Mesodermal cell (in vitro differentiated cells): ENCODE results near the gene MARCHF11.

Experiments used
- H3K27ac ChIP-seq: 2 replicates; pipeline ENCODE4 v1.7.0; 2013; ENCODE audit warnings: mild to moderate bottlenecking, low read depth, low read length, moderate library complexity; ENCODE audit not compliant: severe bottlenecking
- H3K36me3 ChIP-seq: 2 replicates; pipeline ENCODE4 v1.7.1; 2013; ENCODE audit warnings: mild to moderate bottlenecking, low read length, moderate library complexity; ENCODE audit not compliant: control insufficient read depth, insufficient read depth
- H3K4me1 ChIP-seq: one replicate; pipeline ENCODE4 v1.7.1; 2013; ENCODE audit warnings: mild to moderate bottlenecking, low read length; ENCODE audit not compliant: insufficient read depth, control insufficient read depth, poor library complexity, severe bottlenecking
- H3K4me3 ChIP-seq: 2 replicates; pipeline ENCODE4 v1.7.0; 2013; ENCODE audit warnings: low read length, control low read depth, mild to moderate bottlenecking; ENCODE audit not compliant: insufficient read depth, poor library complexity, severe bottlenecking; ENCODE audit errors: extremely low read depth
- H3K9me3 ChIP-seq: 2 replicates; pipeline ENCODE4 v1.7.1; 2013; ENCODE audit warnings: mild to moderate bottlenecking, low read length, moderate library complexity; ENCODE audit not compliant: control insufficient read depth
- WGBS, 2 experiments: methylation state at CpG; one replicate each; pipeline ENCODE4 v1.1.5; 2013; ENCODE audit warnings: missing lambda C conversion rate in 2 of 2; ENCODE audit not compliant: insufficient coverage in 2 of 2; 5-methylcytosine and 5-hydroxymethylcytosine counted together

The MARCHF11 gene

GRCh38 chr5:16082982-16083381 is 96.6 kb downstream of the MARCHF11 start:
- Histone ChIP-seq H3K9me3 (no peaks in the 10 kb centered on the region), H3K27ac (no peak overlapping the region), H3K4me3 (no peak overlapping the region), H3K36me3 (no peaks in the 10 kb centered on the region), H3K4me1 (no peaks in the 10 kb centered on the region)
- WGBS, 2 experiments: 94 to 100% methylated on average over 2 to 3 of the region's 4 CpGs

DNA sequence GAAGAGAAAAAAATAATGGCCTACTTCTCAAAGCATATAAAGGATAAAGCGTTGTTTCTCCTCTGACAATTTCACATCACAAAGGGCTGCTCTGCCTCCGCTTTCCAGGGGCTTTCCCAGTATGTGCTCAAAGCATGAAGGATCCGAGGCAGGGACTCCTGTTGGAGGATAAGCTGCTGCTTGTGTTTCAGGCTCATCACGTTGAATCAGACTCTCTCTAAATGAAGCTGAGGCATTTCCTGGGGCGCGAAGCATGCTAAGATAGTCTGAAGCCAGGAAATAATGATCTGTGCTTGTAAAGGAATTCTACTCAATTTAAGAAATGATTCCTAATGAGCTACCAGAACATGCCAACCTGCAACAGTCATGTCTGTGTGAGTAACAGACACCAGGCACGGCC is 97.5 kb downstream of the MARCHF11 start:
- no peaks in the 10 kb centered on the region for H3K9me3 ChIP-seq
- WGBS, 2 experiments: 27 to 47% methylated on average over 2 to 6 of the region's 7 CpGs
- no peak overlapping the region for H3K4me3 ChIP-seq
- H3K4me1 ChIP-seq: no peaks in the 10 kb centered on the region
- H3K36me3 ChIP-seq: no peaks in the 10 kb centered on the region
- H3K27ac ChIP-seq: no peak overlapping the region

DNA sequence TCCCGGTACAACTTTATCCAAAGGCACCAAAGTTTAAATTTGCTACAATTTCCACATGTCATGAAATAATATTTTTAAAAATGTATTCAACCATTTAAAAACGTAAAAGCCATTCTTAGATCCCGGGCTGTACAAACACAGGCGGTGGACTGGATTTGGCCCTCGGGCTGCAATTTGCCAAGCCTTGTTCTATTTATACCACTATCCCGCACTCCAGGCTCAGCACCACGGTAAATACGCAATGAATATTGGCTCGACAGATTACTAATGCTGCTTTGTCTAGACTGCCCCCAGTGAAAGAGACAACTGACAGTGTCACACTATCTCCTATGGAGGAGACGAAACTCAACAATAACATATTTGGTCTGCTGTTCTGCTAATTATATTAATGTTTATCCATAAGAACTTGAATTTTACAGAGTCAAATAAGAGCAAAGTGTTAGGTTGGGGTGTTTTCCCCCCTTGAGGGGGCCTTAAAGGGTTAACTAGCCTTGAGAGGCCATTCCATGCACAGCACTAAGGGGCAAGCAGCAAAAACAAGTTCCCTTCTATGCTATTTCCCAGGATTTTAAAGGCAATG is 98.1 kb downstream of the MARCHF11 start:
- Histone ChIP-seq H3K9me3 (no peaks in the 10 kb centered on the region), H3K27ac (no peak overlapping the region), H3K4me1 (no peaks in the 10 kb centered on the region), H3K4me3 (no peak overlapping the region), H3K36me3 (no peaks in the 10 kb centered on the region)
- 89% methylated on average over 8 of the region's 10 CpGs for WGBS, 2 experiments

DNA sequence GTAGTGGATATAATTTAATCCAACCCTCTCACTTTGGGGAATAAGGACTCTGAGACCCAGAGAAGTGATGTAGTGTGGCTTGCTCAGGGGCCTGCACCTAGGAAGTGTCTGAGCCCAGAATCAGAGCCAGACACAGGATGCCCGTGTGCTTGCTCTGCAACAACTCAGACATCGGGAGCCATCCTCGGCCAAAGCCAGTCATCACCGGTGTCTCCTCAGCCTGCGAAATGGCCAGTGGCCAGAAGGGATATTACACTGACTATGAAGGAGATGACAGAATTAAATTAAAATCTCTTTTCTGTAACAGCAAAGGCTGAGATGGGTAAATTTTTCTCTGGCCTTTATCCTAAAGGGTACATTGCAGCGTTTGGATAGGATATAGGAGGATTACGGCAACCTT is 102.9 kb downstream of the MARCHF11 start:
- no peaks in the 10 kb centered on the region for H3K9me3 ChIP-seq
- H3K4me1 ChIP-seq: no peaks in the 10 kb centered on the region
- no peak overlapping the region for H3K4me3 ChIP-seq
- 90 to 94% methylated on average over 5 of the region's 7 CpGs for WGBS, 2 experiments
- H3K36me3 ChIP-seq: no peaks in the 10 kb centered on the region
- H3K27ac ChIP-seq: no peak overlapping the region

DNA sequence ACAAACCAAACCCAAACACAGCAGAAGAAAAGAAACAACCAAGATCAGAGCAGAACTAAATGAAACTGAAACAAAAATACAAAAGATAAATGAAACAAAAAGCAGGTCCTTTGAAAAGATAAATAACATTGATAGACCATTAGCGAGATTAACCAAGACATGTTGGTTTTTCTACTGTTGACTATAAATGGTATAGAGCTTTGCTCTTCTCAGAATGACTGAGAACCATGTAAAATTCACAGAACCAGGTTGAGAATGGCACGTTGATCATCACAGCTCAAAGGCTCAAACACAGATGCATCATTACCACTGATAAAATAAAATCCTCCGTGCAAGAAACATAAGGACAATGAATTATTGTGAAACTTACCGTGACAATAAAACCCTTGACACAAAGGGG is 105.2 kb downstream of the MARCHF11 start:
- Histone ChIP-seq H3K36me3 (no peaks in the 10 kb centered on the region), H3K4me1 (no peaks in the 10 kb centered on the region), H3K27ac (no peak overlapping the region), H3K9me3 (no peaks in the 10 kb centered on the region), H3K4me3 (no peak overlapping the region)
- 83 to 100% methylated on average over 1 of the region's 4 CpGs for WGBS, 2 experiments

GRCh38 chr5:16072616-16073015 is 107.0 kb downstream of the MARCHF11 start:
- Histone ChIP-seq H3K4me3 (no peak overlapping the region), H3K27ac (no peak overlapping the region), H3K4me1 (no peaks in the 10 kb centered on the region), H3K9me3 (no peaks in the 10 kb centered on the region), H3K36me3 (no peaks in the 10 kb centered on the region)
- no CpG with 5 or more reads among the region's 2 CpGs for WGBS, 2 experiments

GRCh38 chr5:16067415-16067814 is 112.2 kb downstream of the MARCHF11 start:
- Histone ChIP-seq H3K4me1 (no peaks in the 10 kb centered on the region), H3K27ac (no peak overlapping the region), H3K36me3 (no peaks in the 10 kb centered on the region), H3K9me3 (no peaks in the 10 kb centered on the region), H3K4me3 (no peak overlapping the region)
- WGBS, 2 experiments: 90 to 100% methylated on average over 3 of the region's 7 CpGs

DNA sequence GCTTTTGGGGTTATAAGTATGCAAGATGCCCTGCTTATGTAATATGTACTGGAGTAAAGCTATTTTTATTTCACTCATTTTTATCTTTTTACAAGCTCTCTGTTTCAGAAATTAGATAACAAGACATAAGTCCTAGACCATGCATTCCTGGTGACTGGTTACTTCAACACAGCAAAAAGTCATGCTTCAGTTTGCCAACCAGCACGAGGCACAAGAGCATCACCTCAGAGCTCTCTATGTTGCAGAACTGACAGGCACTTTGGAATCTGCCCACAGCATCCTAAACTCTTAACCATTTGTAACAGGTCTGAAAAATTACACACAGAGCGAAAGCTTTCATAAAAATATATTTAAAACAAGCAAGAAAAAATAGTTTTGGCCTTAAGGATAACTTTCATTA is 112.8 kb downstream of the MARCHF11 start:
- no peaks in the 10 kb centered on the region for H3K36me3 ChIP-seq
- H3K4me1 ChIP-seq: no peaks in the 10 kb centered on the region
- WGBS, 2 experiments: 78 to 80% methylated on average over 1 of the region's 2 CpGs
- no peak overlapping the region for H3K27ac ChIP-seq
- no peaks in the 10 kb centered on the region for H3K9me3 ChIP-seq
- H3K4me3 ChIP-seq: no peak overlapping the region

GRCh38 chr5:16066320-16066719 is 113.3 kb downstream of the MARCHF11 start:
- no peak overlapping the region for H3K4me3 ChIP-seq
- no peaks in the 10 kb centered on the region for H3K36me3 ChIP-seq
- no peak overlapping the region for H3K27ac ChIP-seq
- WGBS, 2 experiments: 100% methylated on average over 2 of the region's 2 CpGs; no CpG with 5 or more reads in 1 of the 2 experiments
- H3K4me1 ChIP-seq: no peaks in the 10 kb centered on the region
- H3K9me3 ChIP-seq: no peaks in the 10 kb centered on the region

GRCh38 chr5:16065831-16066230 is 113.8 kb downstream of the MARCHF11 start:
- Histone ChIP-seq H3K9me3 (no peaks in the 10 kb centered on the region), H3K36me3 (no peaks in the 10 kb centered on the region), H3K4me1 (no peaks in the 10 kb centered on the region), H3K27ac (no peak overlapping the region), H3K4me3 (no peak overlapping the region)
- WGBS, 2 experiments: 86 to 93% methylated on average over 3 to 4 of the region's 4 CpGs

GRCh38 chr5:16064135-16064893 is 115.3 kb downstream of the MARCHF11 start:
- no peaks in the 10 kb centered on the region for H3K4me1 ChIP-seq
- no peaks in the 10 kb centered on the region for H3K9me3 ChIP-seq
- H3K4me3 ChIP-seq: no peak overlapping the region
- WGBS, 2 experiments: 81 to 85% methylated on average over 6 to 7 of the region's 9 CpGs
- no peak overlapping the region for H3K27ac ChIP-seq
- H3K36me3 ChIP-seq: no peaks in the 10 kb centered on the region
